GM12878 (cell line): ENCODE results near the gene MPHOSPH6.

Source experiments
- NFYA ChIP-seq: IDR thresholded peaks from 2 replicates; pipeline ENCODE4 v1.6.1; 2011; ENCODE audit warnings: low read depth, mild to moderate bottlenecking, low read length, improper control_type of control experiment, borderline replicate concordance
- PAX8 ChIP-seq: fragments of 450-650 bp; IDR thresholded peaks from 2 replicates; pipeline ENCODE4 v1.6.1; 2017; ENCODE audit warnings: mild to moderate bottlenecking, moderate library complexity
- POLR2A ChIP-seq: IDR thresholded peaks from 2 replicates; pipeline ENCODE4 v1.6.1; 2011; ENCODE audit warnings: low read depth, mild to moderate bottlenecking, low read length
- POLR2AphosphoS5 ChIP-seq: IDR thresholded peaks from 2 replicates; pipeline ENCODE4 v1.6.1; 2011; ENCODE audit warnings: mild to moderate bottlenecking, low read length, inconsistent platforms
- SUZ12 ChIP-seq: fragments of 200-600 bp; sonication (generic); IDR thresholded peaks from one replicate; pipeline ENCODE4 v1.6.1; 2018; ENCODE audit warnings: antibody characterized with exemption, mild to moderate bottlenecking; ENCODE audit not compliant: unreplicated experiment
- YY1 ChIP-seq: IDR thresholded peaks from 2 replicates; pipeline ENCODE4 v1.6.1; 2011; ENCODE audit warnings: low read depth, mild to moderate bottlenecking, low read length
- TF ChIP-seq, protein P1 (sequence below): IDR thresholded peaks from 2 replicates; pipeline ENCODE4 v1.6.1; 2011; ENCODE audit warnings: borderline replicate concordance, low read depth, mild to moderate bottlenecking, moderate library complexity, low read length; ENCODE audit not compliant: insufficient read depth, poor library complexity, severe bottlenecking
- TF ChIP-seq, protein P2 (sequence below), 3 experiments: IDR thresholded peaks in 2 of 3; conservative IDR thresholded peaks in 1 of 3; 2 replicates each; pipeline ENCODE4 v1.5.1; 2011; ENCODE audit warnings: low read depth in 3 of 3, low read length in 3 of 3, mild to moderate bottlenecking in 3 of 3, control low read depth in 2 of 3, moderate library complexity in 2 of 3, inconsistent platforms in 1 of 3, mixed read lengths in 1 of 3; ENCODE audit not compliant: control insufficient read depth in 2 of 3, insufficient read depth in 1 of 3; ENCODE audit errors: extremely low read depth in 1 of 3

DNA sequence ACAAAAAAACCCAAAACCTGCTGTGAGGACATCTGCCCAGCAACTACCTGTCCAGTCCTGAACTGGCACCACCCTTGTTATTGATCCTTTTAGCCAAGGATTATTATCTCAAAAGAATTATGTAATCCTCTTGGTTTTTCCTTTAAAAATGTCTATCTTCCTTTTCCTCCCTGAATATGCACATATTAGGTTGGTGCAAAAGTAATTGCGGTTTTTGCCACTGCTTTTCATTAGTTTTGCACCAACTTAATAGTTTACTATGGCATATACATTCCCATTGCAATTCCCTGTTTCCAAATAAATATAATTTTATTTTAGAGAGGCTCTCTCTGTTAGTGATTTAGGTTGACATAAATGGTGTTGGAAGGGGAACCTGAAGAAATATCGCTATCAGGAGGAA lies 51.3 kb downstream of the MPHOSPH6 start:
- no peak for TF ChIP-seq POLR2AphosphoS5
- TF ChIP-seq, protein P1, sequence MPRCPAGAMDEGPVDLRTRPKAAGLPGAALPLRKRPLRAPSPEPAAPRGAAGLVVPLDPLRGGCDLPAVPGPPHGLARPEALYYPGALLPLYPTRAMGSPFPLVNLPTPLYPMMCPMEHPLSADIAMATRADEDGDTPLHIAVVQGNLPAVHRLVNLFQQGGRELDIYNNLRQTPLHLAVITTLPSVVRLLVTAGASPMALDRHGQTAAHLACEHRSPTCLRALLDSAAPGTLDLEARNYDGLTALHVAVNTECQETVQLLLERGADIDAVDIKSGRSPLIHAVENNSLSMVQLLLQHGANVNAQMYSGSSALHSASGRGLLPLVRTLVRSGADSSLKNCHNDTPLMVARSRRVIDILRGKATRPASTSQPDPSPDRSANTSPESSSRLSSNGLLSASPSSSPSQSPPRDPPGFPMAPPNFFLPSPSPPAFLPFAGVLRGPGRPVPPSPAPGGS = no peak
- TF ChIP-seq, protein P2, sequence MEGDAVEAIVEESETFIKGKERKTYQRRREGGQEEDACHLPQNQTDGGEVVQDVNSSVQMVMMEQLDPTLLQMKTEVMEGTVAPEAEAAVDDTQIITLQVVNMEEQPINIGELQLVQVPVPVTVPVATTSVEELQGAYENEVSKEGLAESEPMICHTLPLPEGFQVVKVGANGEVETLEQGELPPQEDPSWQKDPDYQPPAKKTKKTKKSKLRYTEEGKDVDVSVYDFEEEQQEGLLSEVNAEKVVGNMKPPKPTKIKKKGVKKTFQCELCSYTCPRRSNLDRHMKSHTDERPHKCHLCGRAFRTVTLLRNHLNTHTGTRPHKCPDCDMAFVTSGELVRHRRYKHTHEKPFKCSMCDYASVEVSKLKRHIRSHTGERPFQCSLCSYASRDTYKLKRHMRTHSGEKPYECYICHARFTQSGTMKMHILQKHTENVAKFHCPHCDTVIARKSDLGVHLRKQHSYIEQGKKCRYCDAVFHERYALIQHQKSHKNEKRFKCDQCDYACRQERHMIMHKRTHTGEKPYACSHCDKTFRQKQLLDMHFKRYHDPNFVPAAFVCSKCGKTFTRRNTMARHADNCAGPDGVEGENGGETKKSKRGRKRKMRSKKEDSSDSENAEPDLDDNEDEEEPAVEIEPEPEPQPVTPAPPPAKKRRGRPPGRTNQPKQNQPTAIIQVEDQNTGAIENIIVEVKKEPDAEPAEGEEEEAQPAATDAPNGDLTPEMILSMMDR (IDR thresholded peaks at IDR 0.05 in 2 of 3, conservative IDR thresholded peaks at IDR 0.05 in 1 of 3; ENCODE audit: control insufficient read depth in 2 of 3, extremely low read depth in 1 of 3, insufficient read depth in 1 of 3, low read depth in 3 of 3, low read length in 3 of 3) = no peak
- TF ChIP-seq PAX8 = no peak
- TF ChIP-seq SUZ12 = no peak
- no peak for TF ChIP-seq NFYA
- no peak for TF ChIP-seq YY1
- TF ChIP-seq POLR2A = no peak
